GM18870 (cell line): ENCODE results near the gene KIF25.

Source experiments
- ATAC-seq: cut with Tn5 transposase; IDR thresholded peaks from one replicate; pipeline ENCODE4 v1.9.1; 2021; ENCODE audit warnings: moderate library complexity; ENCODE audit not compliant: unreplicated experiment

The KIF25 gene

DNA sequence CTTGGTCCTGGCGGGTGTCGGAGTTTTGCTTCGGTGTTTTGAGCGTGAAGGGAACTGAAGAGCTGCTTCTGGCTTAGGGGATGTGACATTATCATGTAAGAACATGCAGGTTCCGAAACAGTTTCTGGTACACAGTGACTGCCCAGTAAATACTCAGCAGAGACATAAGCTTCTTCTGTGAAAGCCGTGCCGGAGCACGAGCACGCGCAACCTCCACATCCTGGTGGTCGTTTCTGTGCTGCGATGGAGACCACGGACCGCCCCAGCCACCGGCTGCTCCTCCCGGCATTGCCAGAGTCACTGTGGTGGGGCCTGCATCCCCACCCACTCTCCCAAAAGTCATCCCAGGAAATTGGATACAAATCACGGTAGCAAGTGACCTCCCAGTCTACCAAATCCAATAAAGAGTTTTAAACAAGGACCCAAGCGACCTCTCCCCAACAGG lies 18.7 kb downstream of the KIF25 start:
- no peak for ATAC-seq

DNA sequence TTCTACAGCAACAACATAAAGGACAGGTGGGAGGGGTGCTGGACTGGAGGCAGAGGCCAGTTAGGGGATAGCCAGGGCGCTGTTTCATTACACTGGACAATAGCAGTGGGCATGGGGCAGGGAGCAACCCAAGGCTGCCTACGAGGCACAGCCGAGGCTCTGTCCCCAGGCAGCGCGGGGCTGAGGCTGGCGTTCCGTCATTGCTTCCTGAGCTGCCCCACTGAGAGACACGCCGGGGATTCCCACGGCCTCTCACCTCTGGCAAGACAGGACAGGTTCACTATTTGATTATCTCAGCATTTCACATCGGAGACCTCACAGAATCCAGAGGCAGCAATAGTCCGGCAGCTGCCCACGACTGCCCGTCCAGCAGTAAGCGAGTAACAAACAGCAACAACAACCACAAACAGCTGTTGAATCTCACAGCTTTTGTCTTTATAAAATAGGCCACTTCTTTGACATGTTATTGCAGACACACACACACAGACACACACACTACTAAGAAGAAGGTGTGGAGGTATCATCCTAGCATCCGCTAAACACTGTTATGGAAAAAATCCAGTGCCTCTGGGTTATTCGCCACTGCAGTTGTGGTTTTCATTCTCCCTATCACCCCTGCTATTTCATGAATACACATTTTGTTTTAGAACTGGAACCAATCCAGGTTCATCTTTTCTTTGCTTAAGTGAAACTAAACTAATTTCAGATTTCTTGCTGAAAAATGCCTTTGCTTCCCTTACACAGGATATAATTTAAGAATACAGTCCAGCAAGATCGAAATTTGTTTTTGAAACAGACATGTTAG lies 19.5 kb downstream of the KIF25 start:
- no peak for ATAC-seq

DNA sequence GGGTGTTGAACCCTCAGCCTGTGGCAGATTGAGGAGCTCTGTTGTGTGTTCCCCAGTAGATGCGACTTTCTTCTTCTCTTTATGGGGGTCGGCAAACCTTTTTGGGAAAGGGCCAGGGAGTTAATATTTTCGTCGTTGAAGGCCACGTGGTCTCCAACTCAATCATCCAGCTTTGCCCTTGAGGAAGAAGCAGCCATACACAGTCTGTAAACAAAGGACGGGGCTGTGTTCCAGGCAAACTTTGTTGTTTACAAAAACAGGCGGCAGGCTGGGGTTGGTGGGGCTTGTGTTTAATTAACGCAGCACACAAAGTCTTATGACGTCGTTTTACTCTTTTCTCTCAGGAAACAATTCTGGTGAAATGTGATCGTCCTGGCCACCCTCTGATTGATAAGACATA lies 20.2 kb downstream of the KIF25 start:
- no peak for ATAC-seq

DNA sequence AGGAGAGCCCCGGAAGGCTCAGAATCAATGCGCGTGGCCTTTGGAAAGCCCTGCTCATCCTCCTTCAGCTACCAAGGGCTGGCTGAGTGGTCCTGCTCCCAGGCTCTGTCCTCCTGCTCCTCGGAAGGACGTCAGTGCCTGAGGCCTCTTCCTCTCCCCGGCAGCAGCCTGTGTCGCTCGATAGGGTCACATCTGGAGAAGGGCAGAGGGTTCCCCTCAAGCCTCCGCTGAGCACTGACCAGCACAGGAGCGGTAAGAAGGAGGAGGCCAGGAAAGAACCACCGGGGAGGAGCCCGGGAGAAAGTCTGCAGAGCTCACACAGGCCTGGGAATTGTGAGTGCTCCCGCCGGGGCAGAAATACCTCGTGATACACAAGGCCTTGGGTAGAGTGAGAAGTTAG lies 21.2 kb downstream of the KIF25 start:
- ATAC-seq, result no peak

DNA sequence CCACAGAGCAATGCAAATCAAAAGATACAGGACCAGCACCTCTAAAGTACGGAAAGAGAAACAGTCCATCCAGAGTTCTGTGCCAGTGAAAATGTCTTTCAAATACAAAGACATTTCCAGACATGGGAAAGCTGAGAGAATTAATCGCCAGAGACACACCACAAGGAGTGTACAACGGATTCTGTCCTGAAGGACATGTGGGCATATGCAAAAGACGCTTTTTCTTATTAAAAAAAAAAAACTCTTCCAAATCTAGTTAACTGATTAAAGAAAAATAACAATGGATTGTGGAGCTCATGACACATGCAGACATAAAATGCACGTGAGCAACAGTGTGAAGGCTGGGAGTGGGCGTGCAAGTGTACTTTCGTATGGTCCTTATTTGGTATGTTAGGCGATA lies 22.8 kb downstream of the KIF25 start:
- no peak for ATAC-seq

DNA sequence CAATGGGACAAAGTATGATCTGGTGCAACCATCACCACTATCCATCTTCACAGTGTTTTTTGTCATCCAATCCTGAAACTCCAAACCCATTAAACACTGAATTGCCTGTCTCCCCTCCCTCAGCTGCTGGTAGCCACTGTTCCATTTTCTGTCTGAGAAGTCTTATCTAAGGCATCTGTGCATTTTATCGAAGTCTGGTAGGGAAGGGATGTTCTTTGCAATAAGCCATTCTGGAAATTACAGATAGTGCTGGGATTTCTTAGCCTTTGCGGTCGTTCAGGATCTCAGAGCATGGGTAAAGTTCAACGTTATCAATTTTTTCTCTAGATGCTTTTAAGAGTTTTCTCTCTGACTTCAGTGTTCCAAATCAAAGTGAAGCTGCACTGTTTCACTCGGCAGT lies 24.1 kb downstream of the KIF25 start:
- no peak for ATAC-seq

DNA sequence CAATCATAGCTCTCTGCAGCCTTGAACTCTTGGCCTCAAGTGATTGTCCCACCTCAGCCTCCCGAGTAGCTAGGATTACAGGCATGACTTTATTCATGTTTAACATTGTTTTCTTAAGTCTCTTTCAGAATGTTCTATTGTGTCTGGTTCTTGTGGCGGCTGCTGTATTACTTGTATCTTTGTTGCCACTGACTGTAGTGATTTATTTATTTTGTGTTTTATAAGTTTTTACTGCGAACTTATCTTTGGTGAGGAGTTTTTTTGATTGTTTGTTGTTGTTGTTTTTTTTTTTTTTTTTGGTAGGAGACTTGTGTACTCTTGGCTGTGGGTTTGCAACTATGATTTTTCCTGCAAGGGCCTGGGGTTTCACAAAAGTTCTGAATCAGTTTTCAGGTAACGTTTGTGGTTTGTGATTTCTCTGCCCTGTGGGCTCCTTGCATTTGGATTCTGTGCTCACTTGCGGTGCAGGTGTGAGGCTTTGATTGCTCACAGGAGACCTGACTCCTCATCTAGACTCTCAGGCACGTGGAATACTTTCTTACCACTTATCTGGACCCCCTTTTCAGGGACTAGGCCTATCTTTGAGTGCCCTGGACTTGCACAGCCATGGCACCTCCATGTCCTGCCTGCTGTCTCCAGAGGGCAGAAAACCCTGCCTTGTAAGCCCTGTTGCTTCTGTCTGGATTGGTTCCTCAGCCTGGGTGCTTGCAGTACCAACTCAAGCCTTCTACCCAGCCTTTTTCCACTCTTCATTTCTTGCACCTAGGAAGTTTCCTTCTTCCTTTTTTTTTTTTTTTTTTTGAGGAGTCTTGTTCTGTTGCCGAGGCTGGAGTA lies 25.2 kb downstream of the KIF25 start:
- ATAC-seq, result no peak

DNA sequence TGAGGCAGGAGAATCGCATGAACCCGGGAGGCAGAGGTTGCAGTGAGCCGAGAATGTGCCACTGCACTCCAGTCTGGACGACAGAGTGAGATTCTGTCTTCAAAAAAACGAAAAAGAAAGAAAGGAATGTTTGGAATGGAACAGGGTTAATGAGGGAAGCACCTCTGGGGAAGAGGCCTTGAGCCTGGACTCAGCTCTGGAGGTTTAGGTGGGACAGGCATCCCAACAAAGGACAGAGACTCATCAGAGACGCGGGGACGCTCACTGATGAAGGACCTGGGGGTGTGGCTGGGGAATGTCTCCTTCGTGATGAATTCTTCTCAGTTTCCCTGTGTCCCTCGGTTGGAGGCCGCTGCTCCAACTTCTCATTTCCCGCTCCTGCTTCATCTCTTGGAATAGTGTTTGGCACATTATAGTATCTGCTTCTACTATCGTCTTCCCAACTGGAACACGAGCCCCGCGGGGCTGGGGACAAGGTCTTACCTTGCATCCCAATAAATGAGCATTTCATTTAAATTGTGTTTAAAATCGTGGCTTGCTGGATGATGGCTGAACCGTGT lies 27.6 kb downstream of the KIF25 start:
- no peak for ATAC-seq

DNA sequence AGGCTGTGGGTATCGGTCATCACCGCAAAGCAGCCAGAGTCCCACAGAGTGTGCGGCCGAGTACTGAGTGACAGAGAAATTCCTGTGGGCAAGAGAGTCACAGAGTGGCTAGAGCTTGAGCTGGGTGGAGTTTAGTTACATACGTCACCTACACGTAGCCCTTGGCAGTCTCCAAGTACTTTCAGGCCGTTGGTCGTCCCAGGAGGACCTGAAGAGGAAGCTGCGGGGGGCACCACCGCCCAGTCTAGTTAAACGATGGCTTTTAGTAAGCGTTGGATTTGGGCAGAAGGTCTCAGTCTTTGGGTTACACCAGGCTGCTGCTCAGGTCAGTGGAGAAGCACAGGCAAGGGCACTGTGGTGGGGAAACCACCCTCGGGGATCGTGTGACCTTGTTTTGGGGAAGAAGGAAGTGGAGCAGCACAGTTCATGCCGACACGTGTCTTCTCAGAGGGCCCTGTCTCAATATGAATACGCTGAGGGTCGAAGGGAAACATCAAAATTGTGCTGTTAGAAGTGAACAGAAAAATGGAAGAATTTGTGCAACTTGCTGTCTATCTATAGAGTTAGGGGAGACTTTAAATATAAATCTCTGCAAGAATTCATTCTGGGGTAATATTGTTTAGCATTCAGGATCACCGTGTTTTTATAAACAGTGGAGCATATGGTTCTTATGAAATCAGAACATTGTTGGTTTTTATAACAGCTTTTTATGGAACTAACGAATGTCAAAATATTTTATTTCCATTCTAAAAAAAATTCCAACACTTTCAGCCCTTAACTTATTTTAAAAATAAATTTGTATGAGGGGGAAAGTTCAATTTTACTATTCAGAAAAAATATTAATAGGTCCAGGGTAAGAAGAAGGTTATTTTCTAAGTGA lies 28.6 kb downstream of the KIF25 start:
- ATAC-seq, result no peak

DNA sequence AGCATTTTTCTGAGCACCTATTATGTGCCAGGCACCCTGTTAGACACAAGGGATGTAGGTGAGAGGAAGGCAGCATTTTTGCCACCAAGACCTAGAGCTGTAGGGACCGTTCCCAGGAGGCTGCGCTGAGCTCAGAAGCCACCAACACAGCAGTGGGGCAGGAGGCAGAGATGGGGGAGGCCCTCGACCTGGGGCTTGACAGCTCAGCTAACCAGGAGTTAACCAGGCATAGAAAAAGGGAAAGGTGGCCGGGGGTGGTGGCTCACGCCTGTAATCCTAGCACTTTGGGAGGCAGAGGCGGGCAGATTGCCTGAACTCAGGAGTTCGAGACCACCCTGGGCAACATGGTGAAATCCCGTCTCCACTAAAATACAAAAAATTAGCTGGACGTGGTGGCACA lies 29.5 kb downstream of the KIF25 start:
- no peak for ATAC-seq

DNA sequence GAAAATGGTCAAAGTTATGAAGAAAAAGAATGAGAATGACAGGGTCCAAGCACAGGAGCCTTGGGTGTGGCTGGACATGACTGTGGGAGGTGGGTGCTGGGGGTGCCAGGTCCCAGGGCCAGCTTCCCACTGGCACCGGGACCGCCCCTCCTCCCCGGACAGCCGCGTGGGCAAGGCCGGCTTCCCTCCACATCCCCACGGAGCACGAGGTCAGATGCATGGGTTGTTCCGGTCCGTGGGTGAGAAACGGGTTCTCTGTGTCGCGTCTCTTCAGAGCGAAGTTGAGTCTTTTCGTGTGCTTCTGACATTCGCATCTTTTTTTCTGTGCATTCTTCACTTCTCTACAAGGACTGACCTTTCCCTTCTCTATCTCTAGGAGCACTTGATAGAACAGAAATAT lies 30.1 kb downstream of the KIF25 start:
- no peak for ATAC-seq

DNA sequence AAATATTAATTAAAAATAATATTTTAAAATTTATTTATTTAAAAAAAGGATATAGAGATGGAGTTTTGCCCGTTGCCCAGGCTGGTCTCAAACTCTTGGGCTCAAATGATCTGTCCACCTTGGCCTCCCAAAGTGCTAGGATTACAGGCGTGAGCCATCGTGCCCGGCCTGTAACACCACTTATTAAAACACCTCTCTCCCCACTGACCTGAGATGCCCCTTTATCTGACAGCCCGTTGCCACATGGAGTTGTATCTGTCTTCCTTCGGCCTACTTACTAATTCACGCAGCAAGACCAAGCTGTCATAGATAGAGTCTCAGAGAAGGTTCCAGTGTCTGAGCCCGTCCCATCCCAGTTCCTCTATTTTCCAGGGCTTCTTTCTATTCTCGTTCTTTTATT lies 30.7 kb downstream of the KIF25 start:
- no peak for ATAC-seq

DNA sequence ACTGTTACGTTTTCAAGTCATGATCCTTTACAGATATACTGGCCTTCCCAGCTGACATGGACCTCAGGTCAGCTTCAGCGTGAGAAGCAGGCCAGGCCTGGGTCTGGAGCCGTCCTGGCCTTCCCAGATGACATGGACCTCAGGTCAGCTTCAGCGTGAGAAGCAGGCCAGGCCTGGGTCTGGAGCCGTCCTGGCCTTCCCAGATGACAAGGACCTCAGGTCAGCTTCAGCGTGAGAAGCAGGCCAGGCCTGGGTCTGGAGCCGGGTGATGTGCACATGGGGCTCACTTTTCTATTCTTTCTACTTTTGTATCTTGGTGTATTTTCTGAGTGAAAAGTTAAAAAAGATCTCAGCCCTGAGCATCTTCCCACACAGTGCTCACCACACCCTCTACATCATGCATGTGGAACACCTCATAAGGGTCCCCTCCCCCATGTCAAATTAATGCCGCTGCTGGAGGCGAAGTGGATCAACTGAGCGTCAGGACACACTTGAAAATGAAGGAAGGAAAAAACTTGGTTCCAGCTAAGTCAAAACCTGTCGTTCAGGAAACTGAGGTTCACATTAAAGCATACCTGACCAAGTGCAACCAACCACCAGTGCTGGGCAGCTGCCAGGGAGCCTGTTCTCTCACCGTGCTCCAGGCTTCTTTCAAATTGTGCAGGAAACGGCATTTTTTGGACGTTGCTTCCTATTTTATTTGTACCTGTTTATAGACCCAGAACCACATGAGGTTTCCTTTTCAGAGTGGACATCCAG lies 32.2 kb downstream of the KIF25 start:
- no peak for ATAC-seq

DNA sequence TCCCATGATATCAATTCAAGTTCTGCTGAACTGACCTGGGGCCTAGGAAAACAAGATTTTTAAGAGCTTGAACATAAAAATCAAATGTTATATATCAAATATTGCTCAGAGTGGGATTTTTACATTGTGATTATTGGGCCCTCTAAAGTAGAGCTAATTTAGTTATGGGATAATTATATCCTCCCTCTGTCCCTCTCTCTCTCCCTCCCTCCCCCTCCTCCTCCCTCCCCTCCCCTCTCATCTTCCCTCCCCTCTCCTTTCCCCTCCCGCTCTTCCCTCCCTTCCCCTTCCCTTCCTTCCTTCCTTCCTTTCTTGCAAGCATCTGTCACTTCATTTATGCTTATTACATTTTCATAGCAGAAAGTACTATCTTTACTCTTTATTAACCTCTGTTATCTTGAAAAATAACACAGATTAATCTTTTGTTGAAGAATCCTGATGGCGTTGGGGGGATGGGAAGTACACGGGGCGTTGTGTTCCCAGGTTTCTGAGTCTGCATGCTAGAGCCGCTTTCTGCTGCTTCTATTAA lies 32.8 kb downstream of the KIF25 start:
- ATAC-seq, result no peak

DNA sequence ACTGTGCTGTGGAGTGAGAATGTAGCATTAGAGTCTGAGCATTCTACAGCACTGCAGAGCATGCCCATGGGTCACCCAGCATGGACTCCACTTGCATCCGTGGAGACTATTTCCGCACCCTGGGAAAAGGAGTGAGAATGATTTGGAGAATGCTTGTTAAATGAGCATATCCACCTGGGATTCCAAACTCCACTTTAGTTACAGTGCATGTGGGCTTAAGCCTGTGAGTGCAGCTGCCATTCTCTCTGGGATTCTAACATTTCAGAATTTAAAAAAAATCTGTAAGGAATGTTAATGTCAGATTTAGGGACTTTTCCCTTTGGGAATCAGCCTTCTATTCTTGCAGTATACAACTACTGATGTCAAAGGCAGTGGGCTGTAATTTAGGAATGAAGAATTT lies 33.4 kb downstream of the KIF25 start:
- no peak for ATAC-seq

DNA sequence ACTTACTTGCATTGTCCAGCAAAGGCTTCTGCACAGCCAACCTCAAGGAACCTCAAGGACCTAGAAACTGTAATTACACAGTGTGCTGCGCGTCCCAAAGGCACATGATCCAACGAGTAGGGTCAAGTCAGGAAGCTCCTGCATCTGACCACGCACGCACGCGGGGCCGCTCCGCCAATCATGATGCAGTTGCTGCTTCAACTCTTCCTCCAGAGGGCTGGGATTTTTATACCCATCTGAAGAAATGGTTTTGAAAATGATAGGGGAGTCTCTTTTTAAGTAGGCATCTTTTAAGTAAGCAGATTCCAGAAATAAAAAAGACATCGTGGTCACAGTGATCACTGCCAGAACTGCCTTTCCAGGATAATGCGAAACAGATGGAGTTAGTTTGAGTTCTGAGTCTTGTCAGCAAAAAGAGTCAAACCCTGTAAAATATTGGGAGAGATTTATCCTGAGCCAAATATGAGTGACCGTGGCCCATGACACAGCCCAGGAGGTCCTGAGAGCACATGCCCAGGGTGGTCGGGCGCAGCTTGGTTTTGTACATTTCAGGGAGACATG lies 34.0 kb downstream of the KIF25 start:
- ATAC-seq, result no peak

DNA sequence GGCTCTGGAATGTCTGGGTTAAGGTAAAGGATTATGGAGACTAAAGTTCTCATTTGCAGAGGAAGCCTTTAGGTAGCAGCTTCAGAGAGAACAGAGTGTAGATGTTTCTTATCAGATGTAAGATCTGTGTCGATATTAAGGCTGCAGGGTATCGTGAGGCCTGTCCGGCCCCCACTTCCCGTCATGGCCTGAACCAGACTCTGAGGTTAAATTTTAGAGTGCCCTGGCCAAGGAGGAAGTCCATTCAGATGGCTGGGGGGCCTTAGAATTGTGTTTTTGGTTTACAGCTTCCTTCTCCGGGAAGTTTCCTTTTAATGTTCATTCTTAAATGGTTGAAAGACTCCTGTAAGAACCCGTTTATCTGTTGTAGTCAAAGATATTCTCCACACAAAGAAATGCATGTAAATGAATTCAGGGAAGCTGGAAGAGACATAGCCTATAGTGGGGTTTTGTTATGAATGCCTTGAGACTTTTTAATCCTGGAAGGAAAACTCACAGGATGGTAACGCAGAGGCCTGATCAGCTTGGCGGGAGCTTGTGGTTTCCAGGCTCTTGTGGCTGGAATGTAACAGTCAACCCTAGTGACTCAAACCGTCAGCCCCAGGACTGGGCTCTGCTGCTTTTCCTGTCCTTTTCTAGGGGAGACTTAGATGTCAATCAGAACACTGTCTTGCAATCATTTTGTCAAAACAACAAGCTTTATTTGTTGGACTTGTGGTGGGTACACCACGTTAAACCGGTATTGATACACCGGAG lies 34.7 kb downstream of the KIF25 start:
- no peak for ATAC-seq

DNA sequence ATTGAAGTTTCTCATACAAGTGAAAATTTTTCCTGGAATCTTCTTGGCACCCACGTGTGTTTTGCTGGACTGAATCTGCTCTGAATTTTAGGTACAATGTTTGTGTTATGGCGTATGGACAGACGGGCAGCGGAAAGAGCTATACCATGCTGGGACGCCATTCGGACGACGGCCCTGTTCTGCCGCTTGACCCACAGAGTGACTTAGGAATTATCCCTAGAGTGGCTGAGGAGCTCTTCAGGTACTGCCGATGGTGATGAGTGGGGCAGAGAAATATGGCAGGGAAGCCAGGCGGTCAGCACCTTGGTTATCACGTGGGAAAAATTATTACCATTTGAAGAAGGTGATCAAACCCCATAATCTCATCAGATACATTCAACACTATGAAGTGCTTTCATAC lies 36.3 kb downstream of the KIF25 start:
- ATAC-seq, result no peak

DNA sequence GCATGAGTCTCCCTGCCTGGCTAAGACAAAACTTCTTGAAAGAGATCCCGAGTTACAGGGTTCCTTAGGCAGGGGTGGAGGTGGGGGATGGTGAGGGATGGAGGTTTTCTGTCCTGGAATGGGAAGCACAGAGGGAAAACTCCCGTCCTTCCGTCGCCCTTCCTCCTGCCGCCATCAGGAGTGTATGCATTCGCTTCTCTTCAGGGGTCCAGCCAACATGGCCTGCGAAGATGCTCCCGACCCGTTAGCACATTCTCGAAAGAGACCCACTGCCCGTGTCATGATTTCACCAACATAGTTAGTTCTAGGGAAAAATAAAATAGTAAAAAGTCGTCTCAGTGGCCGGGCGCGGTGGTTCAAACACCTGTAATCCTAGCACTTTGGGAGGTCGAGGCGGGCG lies 37.1 kb downstream of the KIF25 start:
- ATAC-seq, result no peak
